GM18909 (cell line): ENCODE results near the gene STUM.

Source experiments
- ATAC-seq: cut with Tn5 transposase; IDR thresholded peaks from one replicate; pipeline ENCODE4 v1.9.1; 2021; ENCODE audit warnings: mild to moderate bottlenecking; ENCODE audit not compliant: unreplicated experiment, poor library complexity

STUM gene

GRCh38 chr1:226532553-226532952 is 16.0 kb upstream of the STUM start:
- ATAC-seq: no peak

GRCh38 chr1:226533220-226533619 is 15.3 kb upstream of the STUM start:
- ATAC-seq: no peak

- ATAC-seq: no peak
These were observed 14.5 kb upstream of the STUM start for GRCh38 chr1:226534098-226534497.

- no peak for ATAC-seq
These were observed 13.9 kb upstream of the STUM start for GRCh38 chr1:226534645-226535044.

- ATAC-seq: no peak
These were observed 12.9 kb upstream of the STUM start for GRCh38 chr1:226535666-226536065.

GRCh38 chr1:226541231-226541630 is 7.3 kb upstream of the STUM start:
- no peak for ATAC-seq

GRCh38 chr1:226541631-226542622 is 6.6 kb upstream of the STUM start:
- ATAC-seq: no peak

- ATAC-seq: no peak
These were observed 5.9 kb upstream of the STUM start for GRCh38 chr1:226542623-226543103.

GRCh38 chr1:226545836-226546596 is 2.5 kb upstream of the STUM start:
- ATAC-seq: no peak

- ATAC-seq: no peak
These were observed 1.6 kb upstream of the STUM start for GRCh38 chr1:226546926-226547325.

GRCh38 chr1:226547754-226548191 is 791 bp upstream of the STUM start:
- ATAC-seq: peak; percentile 55

- ATAC-seq: no peak
These were observed 751 bp downstream of the STUM start for GRCh38 chr1:226549094-226549936.

- no peak for ATAC-seq
These were observed 1.5 kb downstream of the STUM start for GRCh38 chr1:226549937-226550671.

- no peak for ATAC-seq
These were observed 2.1 kb downstream of the STUM start for GRCh38 chr1:226550672-226551041.

- ATAC-seq: no peak
These were observed 2.7 kb downstream of the STUM start for GRCh38 chr1:226551299-226551698.

- ATAC-seq: no peak
These were observed 3.5 kb downstream of the STUM start for GRCh38 chr1:226552061-226552460.

- no peak for ATAC-seq
These were observed 4.8 kb downstream of the STUM start for GRCh38 chr1:226553266-226553923.

GRCh38 chr1:226553924-226554282 is 5.3 kb downstream of the STUM start:
- ATAC-seq: no peak

- ATAC-seq: no peak
These were observed 6.5 kb downstream of the STUM start for GRCh38 chr1:226555092-226555491.
